Endothelial cell of umbilical vein (primary cell): ENCODE measurements around the gene TSPEAR.

Experiments used
- CTCF ChIP-seq, 2 donors: IDR thresholded peaks; 1 replicate in 1 of 2; 2 replicates in 1 of 2; pipeline ENCODE4 v1.5.1; 2011; ENCODE audit warnings: low read length in 2 of 2, mild to moderate bottlenecking in 2 of 2, moderate library complexity in 2 of 2, control low read depth in 1 of 2, inconsistent platforms in 1 of 2, low read depth in 1 of 2; ENCODE audit not compliant: insufficient read depth in 1 of 2; ENCODE audit errors: extremely low read depth in 1 of 2
- POLR2A ChIP-seq: IDR thresholded peaks from 2 replicates; pipeline ENCODE4 v1.6.1; 2012; ENCODE audit warnings: low read depth, mild to moderate bottlenecking, control low read depth, low read length

- TF ChIP-seq CTCF (IDR thresholded peaks at IDR 0.05; ENCODE audit: extremely low read depth in 1 of 2, insufficient read depth in 1 of 2, low read depth in 1 of 2, low read length in 2 of 2) (no peak), POLR2A (no peak)
Observed at GRCh38 chr21:44564099-44564498, 147.3 kb downstream of the TSPEAR start.
